Measurements from ENCODE around the gene PCP2.

DNA sequence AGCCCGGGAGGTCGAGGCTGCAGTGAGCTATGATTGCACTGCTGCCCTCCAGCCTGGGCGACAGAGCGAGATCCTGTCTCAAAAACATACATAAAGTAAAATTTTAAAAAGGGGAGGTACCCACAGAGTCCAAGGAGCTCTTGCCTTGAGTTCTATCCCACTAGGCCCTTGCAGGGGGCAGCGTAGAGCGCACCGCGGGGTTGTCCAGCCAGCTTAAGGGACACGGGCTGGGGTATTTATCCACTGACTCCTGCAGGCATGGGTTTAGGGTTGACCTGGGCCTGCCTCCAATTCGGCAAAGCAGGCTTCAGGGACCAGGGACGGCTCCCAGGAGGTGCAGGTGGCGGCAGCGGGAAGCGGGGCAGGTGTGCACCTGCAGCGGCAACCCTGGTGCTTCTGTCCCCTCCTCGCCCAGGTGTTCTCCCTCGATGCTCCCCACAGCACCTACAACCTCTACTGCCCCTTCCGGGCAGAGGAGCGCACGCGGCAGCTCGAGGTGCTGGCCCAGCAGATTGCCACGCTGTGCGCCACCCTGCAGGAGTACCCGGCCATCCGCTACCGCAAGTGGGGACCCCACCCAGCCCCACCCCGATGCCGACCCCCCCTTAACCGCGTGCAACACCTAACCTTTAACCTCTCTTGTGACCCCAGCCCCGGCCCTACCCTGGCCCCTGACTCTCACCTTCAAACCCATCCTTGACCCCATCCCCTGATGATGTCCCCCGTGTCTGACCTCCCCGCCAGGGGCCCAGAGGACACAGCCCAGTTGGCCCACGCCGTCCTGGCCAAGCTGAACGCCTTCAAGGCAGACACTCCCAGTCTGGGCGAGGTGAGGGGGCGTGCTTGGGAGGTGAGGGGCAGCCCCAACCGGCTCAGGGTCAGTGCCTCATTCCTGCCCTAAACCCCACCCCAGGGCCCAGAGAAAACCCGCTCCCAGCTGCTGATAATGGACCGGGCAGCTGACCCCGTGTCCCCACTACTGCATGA, 8.1 kb upstream of the PCP2 start:
- TF ChIP-seq SP1 (IDR thresholded peaks at IDR 0.05; ENCODE audit: low read depth, low read length) (no peak), POLR2AphosphoS5 (IDR thresholded peaks at IDR 0.05; ENCODE audit: low read depth, low read length) (no peak), ASH2L (IDR thresholded peaks at IDR 0.05; ENCODE audit: low read length) (no peak), RAD21 (IDR thresholded peaks at IDR 0.05 in 1 of 2, conservative IDR thresholded peaks at IDR 0.05 in 1 of 2; ENCODE audit: low read depth in 2 of 2, low read length in 2 of 2) (peak; percentile 19 to 38; a peak in 3 of 4 replicates)
- TF ChIP-seq, protein P1, sequence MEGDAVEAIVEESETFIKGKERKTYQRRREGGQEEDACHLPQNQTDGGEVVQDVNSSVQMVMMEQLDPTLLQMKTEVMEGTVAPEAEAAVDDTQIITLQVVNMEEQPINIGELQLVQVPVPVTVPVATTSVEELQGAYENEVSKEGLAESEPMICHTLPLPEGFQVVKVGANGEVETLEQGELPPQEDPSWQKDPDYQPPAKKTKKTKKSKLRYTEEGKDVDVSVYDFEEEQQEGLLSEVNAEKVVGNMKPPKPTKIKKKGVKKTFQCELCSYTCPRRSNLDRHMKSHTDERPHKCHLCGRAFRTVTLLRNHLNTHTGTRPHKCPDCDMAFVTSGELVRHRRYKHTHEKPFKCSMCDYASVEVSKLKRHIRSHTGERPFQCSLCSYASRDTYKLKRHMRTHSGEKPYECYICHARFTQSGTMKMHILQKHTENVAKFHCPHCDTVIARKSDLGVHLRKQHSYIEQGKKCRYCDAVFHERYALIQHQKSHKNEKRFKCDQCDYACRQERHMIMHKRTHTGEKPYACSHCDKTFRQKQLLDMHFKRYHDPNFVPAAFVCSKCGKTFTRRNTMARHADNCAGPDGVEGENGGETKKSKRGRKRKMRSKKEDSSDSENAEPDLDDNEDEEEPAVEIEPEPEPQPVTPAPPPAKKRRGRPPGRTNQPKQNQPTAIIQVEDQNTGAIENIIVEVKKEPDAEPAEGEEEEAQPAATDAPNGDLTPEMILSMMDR (IDR thresholded peaks at IDR 0.05; ENCODE audit: control extremely low read depth in 1 of 3, insufficient read depth in 1 of 3, low read depth in 1 of 3, low read length in 3 of 3) = peak; percentile 45 to 57 (median 51)
